GM11168 (cell line): Measurements from ENCODE around the gene ZNF423.

Experiments used
- in situ Hi-C: fragments of 300-500 bp; cut with MboI; formaldehyde crosslinking; loops from one replicate; pipeline ENCODE4 v1.12.0; 2022; ENCODE audit warnings: low sequenced_read_pairs; ENCODE audit not compliant: unreplicated experiment

ZNF423 gene

DNA sequence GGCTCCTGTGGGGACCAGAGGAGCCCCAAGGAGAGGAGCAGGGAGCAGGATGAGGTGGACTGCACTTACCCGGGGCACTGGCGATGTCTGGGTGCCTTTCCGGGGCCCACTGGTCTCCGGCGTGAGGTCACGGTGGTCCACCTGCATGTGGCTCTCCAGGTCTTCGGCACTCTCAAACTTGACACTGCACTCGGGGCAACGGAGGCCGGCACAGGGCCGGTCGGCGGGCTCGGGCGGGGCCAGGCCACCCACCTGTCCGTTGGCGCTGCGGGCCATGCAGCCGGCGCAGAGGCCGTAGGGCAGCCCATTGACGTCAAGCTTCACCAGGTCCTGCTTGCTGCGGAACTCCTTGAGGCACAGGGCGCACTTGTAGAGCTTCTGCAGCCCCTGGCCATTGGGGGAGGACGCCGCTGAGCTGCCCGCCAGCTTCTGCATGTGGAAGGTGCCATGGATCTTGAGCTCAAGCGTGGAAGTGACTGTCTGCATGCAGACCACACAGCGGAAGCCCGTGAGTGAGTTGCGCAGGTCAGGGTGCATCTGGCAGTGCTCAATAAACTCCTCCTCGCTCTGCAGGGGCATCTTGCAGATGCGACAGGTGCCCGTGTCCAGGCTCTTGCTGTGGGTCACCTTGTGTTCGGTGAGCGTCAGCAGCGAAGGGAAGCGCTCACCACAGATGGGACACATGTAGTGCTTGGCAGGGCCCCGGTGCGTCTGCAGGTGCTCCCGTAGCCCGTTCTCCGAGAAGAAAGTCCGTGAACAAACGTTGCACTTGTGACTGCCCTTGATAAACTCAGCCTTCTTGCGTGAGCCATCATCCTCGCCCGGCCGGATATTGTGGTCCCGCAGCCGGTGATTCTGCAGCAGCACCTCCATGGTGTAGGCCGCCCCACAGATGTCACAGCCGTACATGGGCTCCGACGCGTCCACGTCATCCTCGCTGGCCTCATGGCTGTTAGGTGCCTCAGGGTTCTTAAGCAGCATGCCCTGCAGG, 220.0 kb downstream of the ZNF423 start:
- in situ Hi-C loops = no loop called here

DNA sequence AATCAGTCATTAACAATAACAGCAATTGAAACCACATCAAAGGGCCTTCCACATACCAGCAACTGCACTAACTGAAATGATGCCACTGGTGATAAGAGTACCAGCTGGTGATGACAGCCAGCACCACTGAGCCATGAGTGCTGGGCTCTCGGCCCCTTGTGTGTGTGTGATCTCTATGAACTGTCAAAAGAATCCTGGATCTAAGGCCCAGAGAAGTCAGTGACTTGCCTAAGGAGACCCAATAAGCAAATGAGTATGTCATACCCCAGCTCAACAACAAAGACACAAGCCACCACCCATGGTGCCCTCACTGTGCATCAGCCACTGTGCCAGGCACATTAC, 220.9 kb downstream of the ZNF423 start:
- in situ Hi-C loops = no loop called here

DNA sequence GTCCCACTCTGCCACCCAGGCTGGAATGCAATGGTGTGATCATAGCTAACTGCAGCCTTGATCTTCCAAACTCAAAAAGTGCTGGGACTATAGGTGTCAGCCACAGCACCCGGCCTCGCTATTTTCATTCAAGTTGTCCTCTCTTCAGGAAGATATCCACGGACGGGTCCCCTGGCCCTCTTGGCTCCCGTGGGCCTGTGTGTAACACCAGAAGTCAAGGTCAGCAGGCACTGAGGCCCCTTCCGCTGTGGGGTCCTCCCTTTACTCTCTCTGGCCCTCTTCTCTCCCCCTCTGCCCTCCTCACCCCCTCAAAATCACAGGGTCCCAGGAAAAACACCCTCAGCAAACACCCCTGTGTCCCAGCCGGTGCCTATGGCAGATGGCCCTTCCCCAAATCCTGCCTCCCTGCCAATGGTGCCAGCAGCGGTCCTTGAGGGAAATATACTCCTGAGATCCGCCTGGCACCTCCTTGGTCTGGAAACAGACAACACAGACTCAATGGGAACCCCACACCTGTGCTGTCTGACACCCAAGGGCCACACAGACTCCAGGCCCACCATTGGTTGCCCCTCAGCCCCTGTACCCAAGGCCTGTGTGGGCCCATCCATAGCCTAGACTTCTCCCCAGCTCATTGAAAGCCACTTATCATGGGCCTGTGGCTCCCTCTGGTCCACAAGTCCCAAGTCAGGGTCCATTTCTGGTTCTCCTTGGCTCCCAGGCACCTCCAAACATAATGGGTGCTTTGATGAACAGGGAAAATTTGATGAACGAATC, 221.5 kb downstream of the ZNF423 start:
- in situ Hi-C loops = no loop called here

DNA sequence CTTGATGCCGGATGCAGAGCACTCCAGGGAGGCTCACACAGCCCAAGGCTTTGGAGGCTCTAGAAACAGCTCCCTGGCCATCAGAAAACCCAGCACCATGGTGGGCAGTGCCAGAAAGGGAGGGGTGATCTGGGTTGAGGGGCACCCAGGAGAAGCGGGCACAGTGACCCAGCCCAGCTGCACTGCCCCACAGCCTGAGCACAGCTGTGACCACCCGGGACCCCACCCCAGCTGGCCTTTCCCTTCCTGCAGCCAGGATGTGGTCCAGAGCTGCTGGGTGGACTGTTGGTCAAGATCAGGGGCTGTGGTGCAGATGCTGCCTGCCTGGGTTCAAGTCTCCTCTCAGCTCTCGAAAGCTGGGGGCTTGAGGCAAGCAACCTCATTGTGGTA, 223.1 kb downstream of the ZNF423 start:
- in situ Hi-C loops = no loop called here

DNA sequence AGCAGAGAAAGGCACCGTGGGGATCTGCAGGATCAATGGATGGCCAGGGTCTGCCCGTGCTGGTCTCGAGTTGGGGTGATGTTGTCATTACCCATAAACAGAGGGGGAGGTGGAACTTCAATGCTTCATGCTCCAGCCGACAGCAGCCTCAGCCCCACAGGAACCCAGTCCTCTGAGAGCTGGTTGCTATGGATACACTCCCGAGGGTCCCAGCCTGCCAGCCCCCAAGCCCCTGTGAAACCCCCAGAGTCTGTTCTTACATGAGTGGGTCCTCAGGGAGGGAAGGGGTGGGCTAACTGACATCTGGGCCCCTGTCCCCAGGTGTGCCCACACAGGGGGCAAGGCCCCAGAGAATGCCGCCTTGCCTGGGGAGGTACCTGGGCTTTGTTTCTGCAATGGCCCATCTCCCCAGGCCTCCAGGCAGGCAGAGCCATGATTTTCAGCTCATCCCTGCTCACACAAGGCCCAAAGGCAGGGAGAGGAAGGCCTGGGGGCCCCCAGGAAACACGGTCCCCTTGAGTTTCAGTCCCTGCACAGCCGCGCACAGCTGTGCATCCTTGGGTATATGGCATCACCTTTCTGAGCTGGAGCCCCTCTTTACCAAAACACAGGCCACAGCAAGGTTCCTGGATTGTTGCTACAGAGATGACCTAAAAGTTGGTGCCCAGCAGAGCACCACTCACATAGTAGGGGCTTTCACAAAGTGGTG, 223.7 kb downstream of the ZNF423 start:
- in situ Hi-C loops = no loop called here

DNA sequence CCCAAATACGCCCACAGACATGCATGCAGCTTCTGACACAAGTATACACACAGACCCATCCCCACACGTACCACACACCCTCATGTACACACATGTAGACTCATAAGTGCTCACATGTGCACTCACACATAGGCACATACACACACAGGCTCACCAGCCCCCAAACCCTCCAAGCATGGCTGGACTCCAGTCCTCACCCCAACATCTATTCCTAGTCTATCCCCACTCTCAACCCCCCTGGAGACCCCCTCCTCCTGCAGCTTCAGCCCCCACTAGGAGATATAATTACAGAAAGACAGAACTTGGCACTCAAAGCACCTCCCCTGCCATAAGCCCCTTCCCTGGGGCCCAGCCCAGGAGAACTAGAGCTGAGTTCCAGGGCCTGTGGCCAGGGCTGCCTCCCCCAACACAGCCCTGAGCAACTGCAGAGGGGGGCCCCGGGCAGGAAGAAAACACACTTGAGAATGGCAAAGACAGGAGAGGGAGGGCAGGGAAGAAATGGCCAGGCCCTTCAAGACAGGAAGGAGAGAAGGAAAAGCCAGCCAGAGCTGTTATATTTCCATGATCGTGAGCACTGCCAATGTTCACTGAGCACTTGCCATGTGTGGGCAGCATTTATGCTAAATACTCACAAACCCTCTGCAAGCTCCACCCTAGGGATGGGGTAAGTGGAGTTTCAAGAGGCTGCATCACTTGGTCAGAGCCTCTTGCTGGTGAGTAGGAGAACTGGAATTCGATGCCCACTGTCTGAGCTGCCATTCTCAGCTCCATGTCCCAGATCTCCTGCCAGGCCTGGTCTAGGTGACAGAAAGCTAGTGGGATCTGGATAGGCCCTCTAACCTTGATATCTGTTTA, 224.5 kb downstream of the ZNF423 start:
- in situ Hi-C loops = no loop called here

DNA sequence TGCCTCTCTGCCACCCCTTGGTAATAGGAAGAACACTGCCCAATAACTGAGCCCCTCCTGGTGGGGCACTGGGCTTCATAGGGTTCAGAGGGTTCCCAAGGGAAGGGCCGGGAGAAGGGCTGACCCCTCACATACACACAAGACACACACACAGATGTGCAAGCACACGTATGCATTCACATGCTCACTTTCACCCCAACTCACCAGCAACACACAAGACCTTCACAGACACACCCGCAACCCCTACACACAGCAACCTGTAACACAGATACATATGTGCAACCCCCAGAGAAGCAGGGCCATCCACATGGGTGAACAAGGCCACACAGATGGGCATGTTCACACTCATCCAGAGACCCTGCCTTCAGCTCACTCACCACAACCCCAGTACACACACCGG, 225.1 kb downstream of the ZNF423 start:
- in situ Hi-C loops = no loop called here

DNA sequence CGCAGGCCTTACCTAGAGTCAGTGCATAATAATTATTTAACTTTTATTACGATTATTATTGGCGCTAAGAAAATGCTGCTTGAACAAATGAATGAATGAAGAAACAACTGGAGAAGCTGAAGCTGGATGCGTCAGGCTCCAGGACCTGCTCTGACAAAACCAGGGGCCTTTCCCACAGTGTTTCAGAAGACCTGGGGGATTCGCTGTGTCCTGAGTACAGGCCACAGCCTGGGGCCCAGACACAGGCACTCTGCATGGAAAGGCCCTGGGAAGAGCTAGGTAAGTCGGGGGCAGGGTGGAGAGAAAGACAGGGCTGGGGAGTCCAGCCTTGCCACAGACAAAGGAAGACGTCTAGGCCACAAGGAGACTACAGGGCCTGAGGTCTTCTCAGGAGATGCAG, 226.1 kb downstream of the ZNF423 start:
- in situ Hi-C loops = no loop called here

DNA sequence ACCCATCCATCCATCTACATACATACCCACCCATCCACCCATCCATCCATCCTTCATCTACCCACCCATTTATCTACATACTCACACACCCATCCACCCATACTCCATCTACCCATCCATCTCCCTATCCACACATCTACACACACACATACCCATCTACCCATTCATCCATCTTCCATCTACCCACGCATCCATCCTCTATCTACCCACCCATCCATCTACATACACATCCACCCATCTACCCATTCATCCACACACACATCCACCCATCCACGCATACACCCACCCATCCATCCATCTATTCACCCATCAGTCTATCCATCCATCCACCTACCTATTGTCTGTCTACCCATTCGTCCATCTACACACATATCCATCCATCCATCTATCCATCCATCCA, 227.8 kb downstream of the ZNF423 start:
- in situ Hi-C loops = no loop called here

DNA sequence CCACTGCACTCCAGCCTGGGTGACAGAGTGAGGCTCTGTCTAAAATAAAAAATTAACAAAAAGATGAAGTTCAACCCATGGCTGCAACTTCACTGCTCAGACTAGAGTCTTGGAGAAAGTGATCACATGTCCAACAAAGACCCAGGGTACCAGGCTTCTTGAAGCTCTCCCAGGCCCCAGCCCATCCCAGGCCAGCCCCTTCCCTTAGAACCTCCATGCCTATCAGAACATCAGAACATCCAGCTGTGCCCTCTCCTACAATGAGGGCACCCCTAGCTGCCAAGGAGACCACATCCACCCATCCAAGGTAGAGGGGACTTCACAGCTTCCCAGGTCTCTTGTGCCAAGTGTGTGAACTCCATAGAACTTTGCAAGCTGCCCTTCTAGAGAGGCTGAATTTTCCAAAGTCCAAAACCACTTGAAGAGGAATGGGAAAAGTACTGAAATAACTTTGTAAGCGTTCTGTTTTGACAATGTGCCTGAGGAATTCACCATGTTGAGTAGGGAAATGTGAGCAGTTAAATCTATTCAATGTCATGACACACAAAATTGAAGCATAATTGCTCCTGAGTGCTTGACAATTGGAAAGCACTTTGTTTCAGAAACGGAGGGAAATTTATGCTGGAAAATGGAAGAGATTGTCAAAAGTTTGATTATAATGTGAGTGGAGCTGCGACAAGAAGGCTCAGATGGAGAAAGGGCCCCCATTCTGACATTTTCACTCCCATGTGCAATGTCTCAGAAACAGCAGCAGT, 230.4 kb downstream of the ZNF423 start:
- in situ Hi-C loops = no loop called here

DNA sequence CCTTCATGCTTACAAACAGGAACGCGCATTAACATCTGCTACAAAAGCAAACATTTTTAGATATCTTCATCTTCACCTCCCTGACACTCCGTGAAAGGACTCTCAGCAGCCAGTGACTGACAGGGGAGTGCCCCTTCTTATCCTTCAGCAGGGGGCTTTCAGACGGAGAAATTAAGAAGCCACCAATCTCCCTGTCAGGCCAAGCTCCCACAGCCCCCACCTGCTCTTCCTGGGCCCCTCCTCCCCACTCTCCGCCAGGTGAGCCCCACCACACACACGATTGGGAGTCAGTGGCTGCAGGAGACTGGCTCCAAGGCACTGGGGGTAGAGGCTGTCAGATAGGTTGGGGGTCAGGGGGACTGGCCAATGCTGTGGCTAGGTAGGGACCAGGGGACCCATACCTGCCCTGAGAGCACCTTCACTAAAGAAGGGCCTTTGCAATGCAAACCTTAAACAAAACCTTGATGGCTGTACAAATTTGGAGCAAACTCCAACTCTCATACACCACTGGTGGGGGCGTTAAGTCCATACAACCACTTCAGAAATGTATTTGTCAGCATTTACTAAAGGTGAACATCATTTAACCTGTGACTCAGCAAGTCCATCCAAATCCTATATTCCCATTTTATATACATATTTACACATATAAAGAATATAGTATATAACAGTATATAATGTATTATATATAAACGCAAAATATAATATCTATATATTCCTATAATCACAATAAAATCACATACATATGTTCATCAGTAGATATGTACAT, 232.2 kb downstream of the ZNF423 start:
- in situ Hi-C loops = no loop called here

DNA sequence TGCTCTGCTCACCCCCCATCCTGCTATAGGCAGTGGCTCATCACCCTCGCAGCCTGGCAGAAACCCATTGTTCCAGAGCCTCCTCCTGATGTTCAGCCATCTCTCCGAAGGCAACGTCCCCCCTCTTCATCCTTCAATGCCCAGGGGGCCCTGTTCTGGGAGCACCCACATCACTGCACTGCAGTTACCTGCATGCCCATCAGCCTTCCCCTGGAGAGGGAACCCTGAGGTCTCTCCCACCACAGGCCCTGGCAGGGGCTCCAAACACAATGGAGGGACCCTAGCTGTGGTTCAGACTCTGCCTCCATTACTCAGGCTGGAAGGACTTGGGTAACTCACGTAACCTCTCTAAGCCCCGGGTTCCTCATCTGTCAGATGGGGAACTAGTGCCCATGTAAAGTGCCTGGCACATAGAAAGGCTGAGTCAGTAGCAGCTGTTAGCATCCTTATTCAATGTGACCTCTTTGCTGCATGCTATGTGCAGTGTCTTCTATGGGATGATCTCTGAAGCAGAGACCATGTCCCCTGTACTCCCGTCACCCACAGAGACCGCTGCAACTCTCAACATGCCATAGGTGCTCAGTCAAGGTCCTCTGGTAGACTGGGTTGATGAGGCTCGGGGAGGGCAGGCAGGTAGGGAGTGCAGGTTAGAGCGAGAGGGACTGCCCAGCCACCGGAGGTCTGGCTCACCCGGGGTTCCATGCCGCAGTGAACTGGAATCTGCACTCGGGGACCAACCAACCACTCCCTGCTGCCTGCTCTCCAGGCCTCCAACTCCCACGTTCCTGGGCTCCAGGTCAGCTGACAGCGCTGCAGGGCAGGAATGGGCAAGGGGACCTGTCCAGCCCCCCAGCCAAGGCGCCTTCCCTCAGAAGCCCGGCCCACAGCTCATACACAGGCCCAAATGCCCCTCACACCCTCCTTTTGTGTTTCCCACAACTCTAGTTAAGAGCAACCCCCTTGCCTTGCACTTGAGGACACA, 233.2 kb downstream of the ZNF423 start:
- in situ Hi-C loops = no loop called here

DNA sequence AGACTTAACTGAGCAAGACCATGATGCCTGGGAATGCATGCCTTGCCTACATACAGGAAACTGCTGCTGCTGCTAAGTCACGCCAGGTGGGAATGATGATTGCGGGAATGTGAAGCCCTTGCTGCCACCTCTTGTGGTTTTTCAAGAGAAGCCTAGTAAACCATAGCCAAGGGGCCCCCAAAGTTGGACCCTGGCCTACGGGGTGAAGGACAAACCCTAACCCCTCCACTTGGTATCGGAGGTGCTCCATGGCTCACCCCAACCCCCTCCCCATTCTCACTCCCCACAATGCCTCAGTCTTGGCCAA, 233.9 kb downstream of the ZNF423 start:
- in situ Hi-C loops = no loop called here

DNA sequence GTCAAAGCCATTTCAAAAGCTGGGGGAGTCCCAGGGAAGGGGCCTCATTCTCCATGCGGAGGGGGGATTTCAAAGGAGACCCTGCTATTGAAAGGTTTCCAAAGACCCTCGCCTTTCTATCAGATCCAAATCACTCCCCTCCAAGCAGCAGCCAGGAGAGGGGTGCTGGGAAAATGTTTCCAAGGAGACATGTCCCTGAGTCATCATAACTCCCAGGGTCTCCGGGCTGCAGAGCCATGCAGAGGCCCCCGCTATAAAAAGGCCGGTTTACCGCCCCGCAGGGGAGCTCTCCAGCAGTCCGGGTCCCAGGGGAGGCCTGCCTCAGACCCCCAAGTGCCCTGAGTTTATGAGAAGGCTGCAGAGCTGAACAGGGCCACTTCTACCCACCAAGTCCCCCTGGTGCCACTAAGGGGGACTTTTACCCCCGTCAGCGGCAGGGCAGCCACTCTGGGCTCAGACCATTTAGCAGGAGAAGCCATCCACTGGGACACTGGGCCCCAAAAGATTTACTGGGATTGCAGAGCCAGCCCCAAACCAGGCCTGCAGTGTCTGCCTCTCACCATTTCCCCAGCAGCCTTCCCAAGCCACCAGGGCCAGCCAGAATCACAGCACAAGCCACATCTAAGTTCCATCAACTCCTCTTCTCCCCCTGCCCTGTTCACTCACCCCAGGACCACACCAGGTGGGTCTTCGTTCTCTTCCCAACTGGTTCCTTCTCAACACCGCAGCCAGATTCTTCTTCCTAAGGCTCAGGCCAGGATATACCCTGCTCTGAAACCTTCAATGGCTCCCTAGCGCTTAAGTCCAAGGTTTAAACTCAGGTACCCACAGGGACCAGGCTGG, 234.4 kb downstream of the ZNF423 start:
- in situ Hi-C loops = no loop called here

DNA sequence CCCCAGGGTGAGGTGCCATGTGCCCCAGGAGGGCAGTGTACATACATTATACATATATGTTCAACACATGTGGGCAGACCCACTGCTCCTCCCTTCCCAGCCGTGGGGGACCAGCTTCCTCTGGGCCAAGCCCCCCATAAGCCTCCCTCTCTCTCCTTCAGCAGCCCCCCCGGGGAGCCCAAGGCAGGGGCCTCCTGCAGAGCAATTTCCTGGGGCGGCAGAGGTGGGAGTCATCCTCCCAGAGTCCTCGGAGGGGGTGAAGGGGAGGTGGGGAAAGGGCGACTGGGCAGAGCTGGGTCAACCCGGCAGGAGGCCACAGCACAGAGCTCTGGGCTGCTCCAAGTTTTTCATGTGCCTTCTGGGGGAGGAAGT, 235.1 kb downstream of the ZNF423 start:
- in situ Hi-C loops = no loop called here

DNA sequence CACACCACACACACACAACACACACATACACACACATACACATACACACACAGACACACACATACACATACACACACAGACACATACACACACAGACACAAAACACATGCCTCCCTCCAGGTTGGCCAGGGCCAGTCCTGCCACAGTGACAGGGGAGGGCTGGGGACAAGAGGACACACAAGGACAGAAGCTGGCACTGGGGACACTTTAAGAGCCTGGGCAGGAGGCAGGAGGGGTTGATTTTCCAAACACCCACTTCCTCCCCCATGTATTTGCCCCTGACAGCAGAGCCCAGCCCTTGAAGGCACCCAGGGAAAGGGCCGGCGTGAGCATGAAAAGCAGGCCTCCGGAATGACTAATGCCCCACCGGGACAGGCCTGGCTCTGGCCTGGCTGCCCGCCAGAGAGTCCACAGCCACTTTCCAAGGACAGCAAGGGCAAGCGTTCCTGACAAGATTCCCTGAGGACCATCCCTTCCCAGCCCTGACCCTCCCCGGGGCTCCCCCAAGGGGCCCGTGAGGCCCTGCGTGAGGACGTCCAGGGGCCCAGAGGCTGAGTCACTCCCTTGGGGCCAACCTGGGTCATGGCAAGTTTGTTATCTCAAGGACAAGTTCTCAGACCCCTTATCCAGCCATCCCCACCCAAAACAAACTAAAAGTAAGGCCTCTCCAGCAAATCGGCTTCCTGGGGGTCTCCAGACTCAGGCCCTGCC, 235.6 kb downstream of the ZNF423 start:
- in situ Hi-C loops = no loop called here
